Measurements from ENCODE around the gene HOXA13.

HOXA13 gene

DNA sequence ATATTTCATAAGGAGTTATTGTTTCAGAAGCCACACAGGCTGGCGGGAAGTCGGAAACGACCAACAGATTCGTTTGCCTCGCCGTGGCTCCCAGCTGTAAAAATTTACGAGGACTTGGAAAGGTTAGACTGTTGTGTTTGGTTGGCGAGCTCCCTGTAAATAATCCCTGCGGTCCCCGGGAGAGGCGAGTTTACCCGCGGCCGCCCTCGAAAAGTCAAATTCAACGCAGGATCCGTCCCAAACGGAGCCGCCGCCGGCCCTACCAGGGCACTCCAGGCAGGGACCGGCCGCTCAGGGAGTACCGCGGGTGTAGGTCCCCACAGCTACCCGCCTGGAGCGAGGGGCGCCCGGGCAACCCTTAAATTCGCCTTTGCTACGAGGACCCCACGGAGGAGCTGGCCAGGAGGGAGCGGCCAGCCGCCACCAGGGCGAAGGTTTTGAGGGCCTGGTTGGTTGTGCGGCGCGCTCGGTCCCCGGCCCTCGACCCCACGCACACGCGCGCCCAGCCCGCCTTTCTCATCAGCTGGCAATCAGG, 33.8 kb downstream of the HOXA13 start:
- no peak overlapping the region for H2AFZ ChIP-seq (ENCODE audit: low read length)
- no peaks in the 10 kb centered on the region for H3K36me3 ChIP-seq (ENCODE audit: insufficient read depth, low read length)
- H3K27me3 ChIP-seq (ENCODE audit: insufficient read depth, low read length) = peaks cover 4% of the 10 kb centered on the region; the same call in 1 of the 2 replicates
- H4K20me1 ChIP-seq (ENCODE audit: insufficient read depth, low read length) = no peaks in the 10 kb centered on the region
- H3K9me2 ChIP-seq (ENCODE audit: low read depth, low read length) = no peaks in the 10 kb centered on the region
- peaks cover 4% of the 10 kb centered on the region for H3K4me1 ChIP-seq (ENCODE audit: insufficient read depth, low read length, severe bottlenecking)
- no peak overlapping the region for H3K9ac ChIP-seq (ENCODE audit: low read length)
- no peak overlapping the region for H3K4me3 ChIP-seq (ENCODE audit: low read depth, low read length, poor library complexity, severe bottlenecking)
- no peaks in the 10 kb centered on the region for H3K79me2 ChIP-seq (ENCODE audit: insufficient read depth, low read length)
- H3K27ac ChIP-seq (ENCODE audit: low read depth, low read length, poor library complexity, severe bottlenecking) = no peak overlapping the region
- H3F3A ChIP-seq (ENCODE audit: insufficient read depth, low read length) = 0 out of 2 replicates have a peak, but pooled peaks cover 8% of the 10 kb centered on the region
- TF ChIP-seq, protein P1, sequence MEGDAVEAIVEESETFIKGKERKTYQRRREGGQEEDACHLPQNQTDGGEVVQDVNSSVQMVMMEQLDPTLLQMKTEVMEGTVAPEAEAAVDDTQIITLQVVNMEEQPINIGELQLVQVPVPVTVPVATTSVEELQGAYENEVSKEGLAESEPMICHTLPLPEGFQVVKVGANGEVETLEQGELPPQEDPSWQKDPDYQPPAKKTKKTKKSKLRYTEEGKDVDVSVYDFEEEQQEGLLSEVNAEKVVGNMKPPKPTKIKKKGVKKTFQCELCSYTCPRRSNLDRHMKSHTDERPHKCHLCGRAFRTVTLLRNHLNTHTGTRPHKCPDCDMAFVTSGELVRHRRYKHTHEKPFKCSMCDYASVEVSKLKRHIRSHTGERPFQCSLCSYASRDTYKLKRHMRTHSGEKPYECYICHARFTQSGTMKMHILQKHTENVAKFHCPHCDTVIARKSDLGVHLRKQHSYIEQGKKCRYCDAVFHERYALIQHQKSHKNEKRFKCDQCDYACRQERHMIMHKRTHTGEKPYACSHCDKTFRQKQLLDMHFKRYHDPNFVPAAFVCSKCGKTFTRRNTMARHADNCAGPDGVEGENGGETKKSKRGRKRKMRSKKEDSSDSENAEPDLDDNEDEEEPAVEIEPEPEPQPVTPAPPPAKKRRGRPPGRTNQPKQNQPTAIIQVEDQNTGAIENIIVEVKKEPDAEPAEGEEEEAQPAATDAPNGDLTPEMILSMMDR (IDR thresholded peaks at IDR 0.05; ENCODE audit: low read length) = no peak
- no peak for TF ChIP-seq EZH2 (IDR thresholded peaks at IDR 0.05; ENCODE audit: borderline replicate concordance, low read length)
- no peak overlapping the region for H3K4me2 ChIP-seq (ENCODE audit: low read length)
- H3K9me3 ChIP-seq (ENCODE audit: low read length) = no peaks in the 10 kb centered on the region

DNA sequence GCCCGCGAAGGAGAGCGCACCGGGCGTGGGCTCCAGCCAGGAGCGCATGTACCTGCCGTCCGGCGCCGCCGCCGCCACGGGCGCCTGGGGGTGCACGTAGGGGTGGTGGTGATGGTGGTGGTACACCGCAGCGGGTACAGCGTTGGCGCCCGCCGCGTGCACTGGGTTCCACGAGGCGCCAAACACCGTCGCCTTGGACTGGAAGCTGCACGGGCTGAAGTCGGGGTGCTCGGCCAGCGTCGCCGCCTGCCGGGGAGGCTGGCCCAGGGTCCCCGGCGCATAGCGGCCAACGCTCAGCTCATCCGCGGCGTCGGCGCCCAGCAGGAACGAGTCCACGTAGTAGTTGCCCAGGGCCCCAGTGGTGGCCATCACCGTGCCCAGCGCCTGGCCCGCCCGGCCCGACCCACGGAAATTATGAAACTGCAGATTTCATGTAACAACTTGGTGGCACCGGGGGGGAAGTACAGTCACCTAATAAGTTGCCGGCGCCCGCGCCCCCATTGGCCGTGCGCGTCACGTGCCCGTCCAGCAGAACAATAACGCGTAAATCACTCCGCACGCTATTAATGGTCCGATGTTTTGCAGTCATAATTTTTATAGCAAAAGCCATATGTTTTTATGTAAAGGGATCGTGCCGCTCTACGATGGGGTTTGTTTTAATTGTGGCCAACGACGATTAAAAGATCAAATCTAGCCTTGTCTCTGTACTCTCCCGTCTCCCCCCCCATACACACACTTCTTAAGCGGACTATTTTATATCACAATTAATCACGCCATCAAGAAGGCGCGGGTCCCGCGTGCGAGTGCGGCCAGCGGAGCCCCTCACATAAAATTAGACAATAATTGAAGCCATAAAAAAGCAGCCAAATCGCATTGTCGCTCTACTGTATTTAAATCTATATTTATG, 34.5 kb downstream of the HOXA13 start, which contains the start of gene HOXA9:
Gene HOXA9, minus strand, starts transcription at position 449 of the 907 bp plus-strand sequence. Its CDS starts 80 bp downstream, at position 369.
- Histone ChIP-seq H3K9ac (ENCODE audit: low read length) (no peak within 1 kb of the TSS), H3K9me2 (ENCODE audit: low read depth, low read length) (no peaks in the 10 kb centered on the region), H2AFZ (ENCODE audit: low read length) (no peak within 1 kb of the TSS), H3K27ac (ENCODE audit: low read depth, low read length, poor library complexity, severe bottlenecking) (no peak within 1 kb of the TSS), H3K79me2 (ENCODE audit: insufficient read depth, low read length) (no peaks in the 10 kb centered on the region), H3K9me3 (ENCODE audit: low read length) (no peaks in the 10 kb centered on the region), H3K4me3 (ENCODE audit: low read depth, low read length, poor library complexity, severe bottlenecking) (no peak within 1 kb of the TSS), H3F3A (ENCODE audit: insufficient read depth, low read length) (0 out of 2 replicates have a peak, but pooled peaks cover 8% of the 10 kb centered on the region), H3K4me1 (ENCODE audit: insufficient read depth, low read length, severe bottlenecking) (peaks cover 8% of the 10 kb centered on the region), H3K36me3 (ENCODE audit: insufficient read depth, low read length) (no peaks in the 10 kb centered on the region), H3K4me2 (ENCODE audit: low read length) (no peak within 1 kb of the TSS), H3K27me3 (ENCODE audit: insufficient read depth, low read length) (peaks cover 4% of the 10 kb centered on the region; the same call in 1 of the 2 replicates), H4K20me1 (ENCODE audit: insufficient read depth, low read length) (no peaks in the 10 kb centered on the region)
- TF ChIP-seq, protein P1 (IDR thresholded peaks at IDR 0.05; ENCODE audit: low read length) = no peak
- no peak for TF ChIP-seq EZH2 (IDR thresholded peaks at IDR 0.05; ENCODE audit: borderline replicate concordance, low read length)

- Histone ChIP-seq H3K4me3 (ENCODE audit: low read depth, low read length, poor library complexity, severe bottlenecking) (no peak overlapping the region), H4K20me1 (ENCODE audit: insufficient read depth, low read length) (no peaks in the 10 kb centered on the region), H3K27ac (ENCODE audit: low read depth, low read length, poor library complexity, severe bottlenecking) (no peak overlapping the region), H3K27me3 (ENCODE audit: insufficient read depth, low read length) (peaks cover 4% of the 10 kb centered on the region; the same call in 1 of the 2 replicates), H2AFZ (ENCODE audit: low read length) (no peak overlapping the region), H3K4me2 (ENCODE audit: low read length) (no peak overlapping the region), H3K79me2 (ENCODE audit: insufficient read depth, low read length) (no peaks in the 10 kb centered on the region), H3K36me3 (ENCODE audit: insufficient read depth, low read length) (no peaks in the 10 kb centered on the region), H3K9me2 (ENCODE audit: low read depth, low read length) (no peaks in the 10 kb centered on the region), H3K9ac (ENCODE audit: low read length) (no peak overlapping the region), H3K4me1 (ENCODE audit: insufficient read depth, low read length, severe bottlenecking) (peaks cover 13% of the 10 kb centered on the region), H3K9me3 (ENCODE audit: low read length) (no peaks in the 10 kb centered on the region), H3F3A (ENCODE audit: insufficient read depth, low read length) (0 out of 2 replicates have a peak, but pooled peaks cover 8% of the 10 kb centered on the region)
- TF ChIP-seq, protein P1 (IDR thresholded peaks at IDR 0.05; ENCODE audit: low read length) = no peak
Observed at GRCh38 chr7:27164367-27165088, 35.4 kb downstream of the HOXA13 start.

Data from OCI-LY1 (cell line).